ENCODE data around the gene PHF21A. TPM values are rescaled to one million over a fixed set of nuclear protein-coding genes. Genes with fewer than 3 reads are reported as not detected.

Gene PHF21A
- total and polyA plus RNA-seq, 2 of the 13 experiments (the other 11 are each of a cell fraction or from before 2014, with no cell fraction given): 4.1 to 34.6 TPM

DNA sequence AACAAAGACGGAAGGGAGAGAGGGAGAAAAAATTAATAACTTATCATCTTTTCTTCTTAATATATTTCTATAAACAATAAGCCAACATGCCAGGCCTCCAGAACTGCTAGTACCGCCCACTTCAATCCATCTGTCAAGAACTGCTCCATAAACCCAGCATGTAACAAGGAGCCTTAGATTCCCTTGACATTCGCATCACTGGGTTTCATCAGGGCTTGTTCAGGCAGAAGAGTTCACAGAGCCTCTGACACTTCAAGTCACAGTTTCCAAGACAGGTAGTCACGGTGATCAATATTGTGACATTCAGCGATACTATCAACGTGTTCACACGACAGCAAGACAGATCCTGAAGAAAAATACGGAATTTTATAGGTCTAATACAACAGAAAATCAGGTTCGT is 137.1 kb downstream of the PHF21A start:
- ATAC-seq (no peak), DNase-seq (ENCODE audit: low spot score) (no peak), FAIRE-seq (no peak)
- in situ Hi-C loops (cut with HindIII; ENCODE audit: extremely low pct_ligation_motif_present, low pct_unique_long_range_greater_than_20kb) (no loop called here), intact Hi-C loops (cut with micrococcal nuclease; ENCODE audit: unreplicated experiment) (no loop called here)
- Histone ChIP-seq H2AFZ (ENCODE audit: low read length) (no peak overlapping the region), H3K27ac (ENCODE audit: extremely low read length, insufficient read depth, low read length) (no peak overlapping the region), H3K9ac (ENCODE audit: insufficient read depth, low read depth, low read length) (no peak overlapping the region), H3K4me3 (replicated peaks in 1 of 3; ENCODE audit: insufficient read depth in 1 of 3, low read depth in 2 of 3, low read length in 3 of 3) (no peak overlapping the region), H4K20me1 (ENCODE audit: insufficient read depth, low read length) (0 out of 2 replicates have a peak, but pooled peaks cover 5% of the 10 kb centered on the region), H3K27me3 (ENCODE audit: control insufficient read depth in 1 of 2, insufficient read depth in 2 of 2, low read length in 2 of 2) (no peaks in the 10 kb centered on the region), H3K79me2 (ENCODE audit: insufficient read depth, low read length) (no peaks in the 10 kb centered on the region), H3K9me3 (ENCODE audit: low read length) (no peaks in the 10 kb centered on the region), H3K36me3 (replicated peaks in 1 of 2; ENCODE audit: control insufficient read depth in 1 of 2, insufficient read depth in 2 of 2, low read length in 2 of 2) (peaks cover 0 to 5% of the 10 kb centered on the region in 2 experiments; a peak in 1 of 5 replicates), H3K4me2 (ENCODE audit: low read depth, low read length) (no peak overlapping the region), H3K4me1 (ENCODE audit: insufficient read depth, low read length) (no peaks in the 10 kb centered on the region)
- 93% methylated on average over 9 of the region's 9 CpGs for WGBS (ENCODE audit: low lambda C conversion rate)
- POLR2A ChIA-PET: no interaction called here
- CTCF ChIA-PET (ENCODE audit: low intra/inter-chr PET ratio, low total read pairs): no interaction called here
- BruUV-seq (replicated peaks): no TSS peak
- TF ChIP-seq, protein P1, sequence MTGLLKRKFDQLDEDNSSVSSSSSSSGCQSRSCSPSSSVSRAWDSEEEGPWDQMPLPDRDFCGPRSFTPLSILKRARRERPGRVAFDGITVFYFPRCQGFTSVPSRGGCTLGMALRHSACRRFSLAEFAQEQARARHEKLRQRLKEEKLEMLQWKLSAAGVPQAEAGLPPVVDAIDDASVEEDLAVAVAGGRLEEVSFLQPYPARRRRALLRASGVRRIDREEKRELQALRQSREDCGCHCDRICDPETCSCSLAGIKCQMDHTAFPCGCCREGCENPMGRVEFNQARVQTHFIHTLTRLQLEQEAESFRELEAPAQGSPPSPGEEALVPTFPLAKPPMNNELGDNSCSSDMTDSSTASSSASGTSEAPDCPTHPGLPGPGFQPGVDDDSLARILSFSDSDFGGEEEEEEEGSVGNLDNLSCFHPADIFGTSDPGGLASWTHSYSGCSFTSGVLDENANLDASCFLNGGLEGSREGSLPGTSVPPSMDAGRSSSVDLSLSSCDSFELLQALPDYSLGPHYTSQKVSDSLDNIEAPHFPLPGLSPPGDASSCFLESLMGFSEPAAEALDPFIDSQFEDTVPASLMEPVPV (CRISPR knock-in tag; IDR thresholded peaks at IDR 0.05): no peak
- TF ChIP-seq U2AF2 (IDR thresholded peaks at IDR 0.05; ENCODE audit: low read depth, low read length) (no peak), KDM3A (CRISPR knock-in tag; IDR thresholded peaks at IDR 0.05; ENCODE audit: low read depth) (no peak), ZBTB20 (CRISPR knock-in tag; IDR thresholded peaks at IDR 0.05; ENCODE audit: borderline replicate concordance, low read depth) (no peak), ISX (CRISPR knock-in tag; conservative IDR thresholded peaks at IDR 0.05) (no peak), ZNF788 (CRISPR knock-in tag; IDR thresholded peaks at IDR 0.05; ENCODE audit: borderline replicate concordance) (no peak), NKX3-1 (CRISPR knock-in tag; IDR thresholded peaks at IDR 0.05) (no peak)
- TF ChIP-seq, protein P2, sequence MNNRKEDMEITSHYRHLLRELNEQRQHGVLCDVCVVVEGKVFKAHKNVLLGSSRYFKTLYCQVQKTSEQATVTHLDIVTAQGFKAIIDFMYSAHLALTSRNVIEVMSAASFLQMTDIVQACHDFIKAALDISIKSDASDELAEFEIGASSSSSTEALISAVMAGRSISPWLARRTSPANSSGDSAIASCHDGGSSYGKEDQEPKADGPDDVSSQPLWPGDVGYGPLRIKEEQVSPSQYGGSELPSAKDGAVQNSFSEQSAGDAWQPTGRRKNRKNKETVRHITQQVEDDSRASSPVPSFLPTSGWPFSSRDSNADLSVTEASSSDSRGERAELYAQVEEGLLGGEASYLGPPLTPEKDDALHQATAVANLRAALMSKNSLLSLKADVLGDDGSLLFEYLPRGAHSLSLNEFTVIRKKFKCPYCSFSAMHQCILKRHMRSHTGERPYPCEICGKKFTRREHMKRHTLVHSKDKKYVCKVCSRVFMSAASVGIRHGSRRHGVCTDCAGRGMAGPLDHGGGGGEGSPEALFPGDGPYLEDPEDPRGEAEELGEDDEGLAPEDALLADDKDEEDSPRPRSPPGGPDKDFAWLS (CRISPR knock-in tag; IDR thresholded peaks at IDR 0.05; ENCODE audit: borderline replicate concordance): no peak
